Measurements from ENCODE around the gene TYW1. TPM values are rescaled to one million over a fixed set of nuclear protein-coding genes. Genes with fewer than 3 reads are reported as not detected.
"Not testable (repeated sequence)": the region's sequence is repeated elsewhere in the genome, so short reads cannot be mapped to it uniquely, and the experiment has no call there.

The TYW1 gene
- polyA plus RNA-seq, 1 experiment, result 13.0 TPM

- no peak for DNase-seq (ENCODE audit: low read depth)
- CTCF ChIA-PET, result no interaction called here
- H3K36me3 ChIP-seq (ENCODE audit: control insufficient read depth, insufficient read depth, low read length), result no peaks in the 10 kb centered on the region
- no peak overlapping the region for H3K4me3 ChIP-seq (ENCODE audit: low read depth, low read length)
- no peak for TF ChIP-seq CTCF (IDR thresholded peaks at IDR 0.05; ENCODE audit: insufficient read depth, low read depth, low read length)
- H3K27me3 ChIP-seq (ENCODE audit: control insufficient read depth, insufficient read depth, low read length), result no peaks in the 10 kb centered on the region
- POLR2A ChIA-PET, result no interaction called here
Measured at GRCh38 chr7:67100956-67101361, 104.3 kb downstream of the TYW1 start.

GRCh38 chr7:67104937-67105336, 108.3 kb downstream of the TYW1 start:
- POLR2A ChIA-PET; CTCF ChIA-PET; H3K4me3 ChIP-seq (ENCODE audit: low read depth, low read length); H3K36me3 ChIP-seq (ENCODE audit: control insufficient read depth, insufficient read depth, low read length); H3K27me3 ChIP-seq (ENCODE audit: control insufficient read depth, insufficient read depth, low read length); DNase-seq (ENCODE audit: low read depth): not testable (repeated sequence)

GRCh38 chr7:67105377-67105776, 108.7 kb downstream of the TYW1 start:
- DNase-seq (ENCODE audit: low read depth), result no peak
- CTCF ChIA-PET, result no interaction called here
- POLR2A ChIA-PET, result no interaction called here
- Histone ChIP-seq H3K4me3 (ENCODE audit: low read depth, low read length) (no peak overlapping the region), H3K27me3 (ENCODE audit: control insufficient read depth, insufficient read depth, low read length) (no peaks in the 10 kb centered on the region), H3K36me3 (ENCODE audit: control insufficient read depth, insufficient read depth, low read length) (no peaks in the 10 kb centered on the region)
- TF ChIP-seq CTCF (IDR thresholded peaks at IDR 0.05; ENCODE audit: insufficient read depth, low read depth, low read length), result no peak

- DNase-seq (ENCODE audit: low read depth); CTCF ChIA-PET: not testable (repeated sequence)
Measured at GRCh38 chr7:67106255-67106654, 109.6 kb downstream of the TYW1 start.

GRCh38 chr7:67111342-67111741, 114.7 kb downstream of the TYW1 start:
- CTCF ChIA-PET; POLR2A ChIA-PET; DNase-seq (ENCODE audit: low read depth); H3K4me3 ChIP-seq (ENCODE audit: low read depth, low read length); H3K36me3 ChIP-seq (ENCODE audit: control insufficient read depth, insufficient read depth, low read length); H3K27me3 ChIP-seq (ENCODE audit: control insufficient read depth, insufficient read depth, low read length): not testable (repeated sequence)

More at GRCh38 chr7:67106255-67106654, 109.6 kb downstream of the TYW1 start:
- H3K4me3 ChIP-seq (ENCODE audit: low read depth, low read length); H3K27me3 ChIP-seq (ENCODE audit: control insufficient read depth, insufficient read depth, low read length); POLR2A ChIA-PET; H3K36me3 ChIP-seq (ENCODE audit: control insufficient read depth, insufficient read depth, low read length): not testable (repeated sequence)

- POLR2A ChIA-PET; H3K27me3 ChIP-seq (ENCODE audit: control insufficient read depth, insufficient read depth, low read length); H3K4me3 ChIP-seq (ENCODE audit: low read depth, low read length); H3K36me3 ChIP-seq (ENCODE audit: control insufficient read depth, insufficient read depth, low read length); CTCF ChIA-PET: not testable (repeated sequence)
- DNase-seq (ENCODE audit: low read depth), result peak; percentile 13
Measured at GRCh38 chr7:67114483-67115246, 118.0 kb downstream of the TYW1 start.

- POLR2A ChIA-PET; H3K4me3 ChIP-seq (ENCODE audit: low read depth, low read length); H3K27me3 ChIP-seq (ENCODE audit: control insufficient read depth, insufficient read depth, low read length); DNase-seq (ENCODE audit: low read depth); CTCF ChIA-PET; H3K36me3 ChIP-seq (ENCODE audit: control insufficient read depth, insufficient read depth, low read length): not testable (repeated sequence)
Measured at GRCh38 chr7:67120491-67120890, 123.9 kb downstream of the TYW1 start.

- H3K36me3 ChIP-seq (ENCODE audit: control insufficient read depth, insufficient read depth, low read length); DNase-seq (ENCODE audit: low read depth); POLR2A ChIA-PET; H3K4me3 ChIP-seq (ENCODE audit: low read depth, low read length); H3K27me3 ChIP-seq (ENCODE audit: control insufficient read depth, insufficient read depth, low read length); CTCF ChIA-PET: not testable (repeated sequence)
Measured at GRCh38 chr7:67128257-67128656, 131.6 kb downstream of the TYW1 start.

GRCh38 chr7:67130766-67131165, 134.1 kb downstream of the TYW1 start:
- DNase-seq (ENCODE audit: low read depth); H3K4me3 ChIP-seq (ENCODE audit: low read depth, low read length); H3K27me3 ChIP-seq (ENCODE audit: control insufficient read depth, insufficient read depth, low read length); H3K36me3 ChIP-seq (ENCODE audit: control insufficient read depth, insufficient read depth, low read length); CTCF ChIA-PET; POLR2A ChIA-PET: not testable (repeated sequence)

GRCh38 chr7:67134912-67135311, 138.3 kb downstream of the TYW1 start:
- H3K27me3 ChIP-seq (ENCODE audit: control insufficient read depth, insufficient read depth, low read length); POLR2A ChIA-PET; H3K36me3 ChIP-seq (ENCODE audit: control insufficient read depth, insufficient read depth, low read length); CTCF ChIA-PET; H3K4me3 ChIP-seq (ENCODE audit: low read depth, low read length); DNase-seq (ENCODE audit: low read depth): not testable (repeated sequence)

GRCh38 chr7:67135617-67136486, 139.2 kb downstream of the TYW1 start:
- H3K4me3 ChIP-seq (ENCODE audit: low read depth, low read length); POLR2A ChIA-PET; DNase-seq (ENCODE audit: low read depth); CTCF ChIA-PET; H3K27me3 ChIP-seq (ENCODE audit: control insufficient read depth, insufficient read depth, low read length); H3K36me3 ChIP-seq (ENCODE audit: control insufficient read depth, insufficient read depth, low read length): not testable (repeated sequence)
